Mammary epithelial cell (primary cell): ENCODE results near the gene PUS7.

Experiments
- EZH2 ChIP-seq: IDR thresholded peaks from 2 replicates; pipeline ENCODE4 v1.6.1; 2012; ENCODE audit warnings: low read length, inconsistent platforms, borderline replicate concordance
- TF ChIP-seq, protein P1 (sequence below), 2 donors: IDR thresholded peaks in 1 of 2; conservative IDR thresholded peaks in 1 of 2; 2 replicates each; pipeline ENCODE4 v1.5.1; 2011 to 2012; ENCODE audit warnings: inconsistent platforms in 2 of 2, low read length in 2 of 2, mild to moderate bottlenecking in 2 of 2, control low read depth in 1 of 2, low read depth in 1 of 2; ENCODE audit not compliant: insufficient read depth in 1 of 2; ENCODE audit errors: extremely low read depth in 1 of 2

GRCh38 chr7:105524840-105525239 lies 2.8 kb upstream of the PUS7 start:
- TF ChIP-seq, protein P1, sequence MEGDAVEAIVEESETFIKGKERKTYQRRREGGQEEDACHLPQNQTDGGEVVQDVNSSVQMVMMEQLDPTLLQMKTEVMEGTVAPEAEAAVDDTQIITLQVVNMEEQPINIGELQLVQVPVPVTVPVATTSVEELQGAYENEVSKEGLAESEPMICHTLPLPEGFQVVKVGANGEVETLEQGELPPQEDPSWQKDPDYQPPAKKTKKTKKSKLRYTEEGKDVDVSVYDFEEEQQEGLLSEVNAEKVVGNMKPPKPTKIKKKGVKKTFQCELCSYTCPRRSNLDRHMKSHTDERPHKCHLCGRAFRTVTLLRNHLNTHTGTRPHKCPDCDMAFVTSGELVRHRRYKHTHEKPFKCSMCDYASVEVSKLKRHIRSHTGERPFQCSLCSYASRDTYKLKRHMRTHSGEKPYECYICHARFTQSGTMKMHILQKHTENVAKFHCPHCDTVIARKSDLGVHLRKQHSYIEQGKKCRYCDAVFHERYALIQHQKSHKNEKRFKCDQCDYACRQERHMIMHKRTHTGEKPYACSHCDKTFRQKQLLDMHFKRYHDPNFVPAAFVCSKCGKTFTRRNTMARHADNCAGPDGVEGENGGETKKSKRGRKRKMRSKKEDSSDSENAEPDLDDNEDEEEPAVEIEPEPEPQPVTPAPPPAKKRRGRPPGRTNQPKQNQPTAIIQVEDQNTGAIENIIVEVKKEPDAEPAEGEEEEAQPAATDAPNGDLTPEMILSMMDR (conservative IDR thresholded peaks at IDR 0.05 in 1 of 2, IDR thresholded peaks at IDR 0.05 in 1 of 2; ENCODE audit: extremely low read depth in 1 of 2, insufficient read depth in 1 of 2, low read depth in 1 of 2, low read length in 2 of 2) = no peak
- TF ChIP-seq EZH2 = no peak
